Activated CD4-positive, alpha-beta memory T cell treated with anti-CD3 and anti-CD28 coated beads for 36 hours (primary cell): ENCODE data around the gene RPS6KA2. TPM values are rescaled to one million over a fixed set of nuclear protein-coding genes. Genes with fewer than 3 reads are reported as not detected.

Experiments
- CTCF ChIA-PET: fragments of 350-600 bp; sonication (Branson Sonifier 250); formaldehyde crosslinking; loops from one replicate; lab custom pipeline; 2021; ENCODE audit warnings: antibody characterized with exemption, inconsistent platforms; lab: Charles Lee
- POLR2A ChIA-PET: fragments of 350-600 bp; sonication (Branson Sonifier 250); formaldehyde crosslinking; loops from one replicate; lab custom pipeline; 2021; ENCODE audit warnings: antibody characterized with exemption; lab: Charles Lee
- DNase-seq: peaks from one replicate; pipeline ENCODE4 v3.0.0-alpha.2; 2020
- H3K27ac Mint-ChIP-seq: one replicate; pipeline ENCODE4 v1.8.0; 2021; ENCODE audit warnings: mixed read lengths
- H3K27me3 Mint-ChIP-seq: one replicate; pipeline ENCODE4 v1.8.0; 2021; ENCODE audit warnings: mixed read lengths
- H3K36me3 Mint-ChIP-seq: one replicate; pipeline ENCODE4 v1.8.0; 2021; ENCODE audit warnings: mixed read lengths
- H3K4me1 Mint-ChIP-seq: one replicate; pipeline ENCODE4 v1.8.0; 2021; ENCODE audit warnings: low read depth, mixed read lengths
- H3K4me3 Mint-ChIP-seq: one replicate; pipeline ENCODE4 v1.8.0; 2021; ENCODE audit warnings: mild to moderate bottlenecking, mixed read lengths
- H3K9me3 Mint-ChIP-seq: one replicate; pipeline ENCODE4 v1.8.0; 2021; ENCODE audit warnings: mixed read lengths
- intact Hi-C: fragments of 100-400 bp; cut with micrococcal nuclease; formaldehyde crosslinking; loops from one replicate; pipeline ENCODE4 v1.15.1; 2023
- total RNA-seq, 2 experiments: library from RNA; stranded (reverse); gene quantifications; one replicate each; pipeline ENCODE4 v1.2.3, GENCODE V29; 2021

RPS6KA2 gene
- total RNA-seq, 2 experiments from 2014 or later, result 7.7 to 7.9 TPM

GRCh38 chr6:166569206-166569605, 57.8 kb downstream of the RPS6KA2 start:
- Mint-ChIP-seq H3K4me3 (no peak overlapping the region), H3K27ac (no peak overlapping the region), H3K36me3 (no peaks in the 10 kb centered on the region), H3K27me3 (no peaks in the 10 kb centered on the region), H3K4me1 (no peaks in the 10 kb centered on the region), H3K9me3 (no peaks in the 10 kb centered on the region)
- CTCF ChIA-PET, result no interaction called here
- POLR2A ChIA-PET, result no interaction called here
- DNase-seq, result no peak
- intact Hi-C loops, result no loop called here

GRCh38 chr6:166567813-166568212, 59.2 kb downstream of the RPS6KA2 start:
- Mint-ChIP-seq H3K27me3 (no peaks in the 10 kb centered on the region), H3K9me3 (no peaks in the 10 kb centered on the region), H3K36me3 (no peaks in the 10 kb centered on the region), H3K4me1 (no peaks in the 10 kb centered on the region), H3K27ac (no peak overlapping the region), H3K4me3 (no peak overlapping the region)
- CTCF ChIA-PET, result no interaction called here
- intact Hi-C loops, result no loop called here
- DNase-seq, result no peak
- POLR2A ChIA-PET, result no interaction called here

- intact Hi-C loops, result no loop called here
Observed at GRCh38 chr6:166567107-166567506, 59.9 kb downstream of the RPS6KA2 start.

GRCh38 chr6:166566026-166567011, 60.7 kb downstream of the RPS6KA2 start:
- no peaks in the 10 kb centered on the region for H3K9me3 Mint-ChIP-seq
- no peaks in the 10 kb centered on the region for H3K4me1 Mint-ChIP-seq
- ChIA-PET POLR2A (no interaction called here), CTCF (no interaction called here)
- no peak for DNase-seq
- no peak overlapping the region for H3K4me3 Mint-ChIP-seq
- no peaks in the 10 kb centered on the region for H3K27me3 Mint-ChIP-seq
- no peak overlapping the region for H3K27ac Mint-ChIP-seq
- no peaks in the 10 kb centered on the region for H3K36me3 Mint-ChIP-seq
- intact Hi-C loops, result no loop called here

More at GRCh38 chr6:166567107-166567506, 59.9 kb downstream of the RPS6KA2 start:
- Mint-ChIP-seq H3K4me1 (no peaks in the 10 kb centered on the region), H3K27me3 (no peaks in the 10 kb centered on the region), H3K27ac (no peak overlapping the region), H3K4me3 (no peak overlapping the region), H3K9me3 (no peaks in the 10 kb centered on the region), H3K36me3 (no peaks in the 10 kb centered on the region)
- CTCF ChIA-PET, result no interaction called here
- DNase-seq, result no peak
- POLR2A ChIA-PET, result no interaction called here

- CTCF ChIA-PET, result no interaction called here
- intact Hi-C loops, result no loop called here
- peaks cover 4% of the 10 kb centered on the region for H3K9me3 Mint-ChIP-seq
Observed at GRCh38 chr6:166565084-166565967, 61.7 kb downstream of the RPS6KA2 start.

GRCh38 chr6:166563805-166564204, 63.2 kb downstream of the RPS6KA2 start:
- H3K4me1 Mint-ChIP-seq, result no peaks in the 10 kb centered on the region
- intact Hi-C loops, result no loop called here
- no peaks in the 10 kb centered on the region for H3K27me3 Mint-ChIP-seq
- no peak for DNase-seq
- H3K4me3 Mint-ChIP-seq, result no peak overlapping the region
- H3K27ac Mint-ChIP-seq, result no peak overlapping the region
- peaks cover 16% of the 10 kb centered on the region for H3K9me3 Mint-ChIP-seq
- H3K36me3 Mint-ChIP-seq, result peaks cover 3% of the 10 kb centered on the region
- CTCF ChIA-PET, result interaction anchor here (1.1 kb wide), 1 partner anchor 9 kb away, joined by 3 read pairs; no protein-coding TSS in a partner anchor
- POLR2A ChIA-PET, result no interaction called here

More at GRCh38 chr6:166565084-166565967, 61.7 kb downstream of the RPS6KA2 start:
- Mint-ChIP-seq H3K4me1 (no peaks in the 10 kb centered on the region), H3K4me3 (no peak overlapping the region), H3K36me3 (no peaks in the 10 kb centered on the region), H3K27me3 (no peaks in the 10 kb centered on the region), H3K27ac (no peak overlapping the region)
- POLR2A ChIA-PET, result no interaction called here
- DNase-seq, result no peak

GRCh38 chr6:166563200-166563599, 63.9 kb downstream of the RPS6KA2 start:
- no peaks in the 10 kb centered on the region for H3K4me1 Mint-ChIP-seq
- H3K36me3 Mint-ChIP-seq, result peaks cover 3% of the 10 kb centered on the region
- CTCF ChIA-PET, result interaction anchor here (1.1 kb wide), 1 partner anchor 9 kb away, joined by 3 read pairs; no protein-coding TSS in a partner anchor
- intact Hi-C loops, result no loop called here
- no peak overlapping the region for H3K4me3 Mint-ChIP-seq
- no peaks in the 10 kb centered on the region for H3K27me3 Mint-ChIP-seq
- no peak for DNase-seq
- POLR2A ChIA-PET, result no interaction called here
- H3K27ac Mint-ChIP-seq, result no peak overlapping the region
- H3K9me3 Mint-ChIP-seq, result peaks cover 16% of the 10 kb centered on the region

GRCh38 chr6:166562726-166563125, 64.3 kb downstream of the RPS6KA2 start:
- H3K4me3 Mint-ChIP-seq, result no peak overlapping the region
- no peak overlapping the region for H3K27ac Mint-ChIP-seq
- peaks cover 16% of the 10 kb centered on the region for H3K9me3 Mint-ChIP-seq
- CTCF ChIA-PET, result no interaction called here
- POLR2A ChIA-PET, result no interaction called here
- no peaks in the 10 kb centered on the region for H3K4me1 Mint-ChIP-seq
- intact Hi-C loops, result no loop called here
- peaks cover 3% of the 10 kb centered on the region for H3K36me3 Mint-ChIP-seq
- H3K27me3 Mint-ChIP-seq, result no peaks in the 10 kb centered on the region
- DNase-seq, result no peak

- intact Hi-C loops, result no loop called here
- peaks cover 3% of the 10 kb centered on the region for H3K27me3 Mint-ChIP-seq
Observed at GRCh38 chr6:166561771-166562359, 65.2 kb downstream of the RPS6KA2 start.

GRCh38 chr6:166560222-166560621, 66.8 kb downstream of the RPS6KA2 start:
- peaks cover 3% of the 10 kb centered on the region for H3K36me3 Mint-ChIP-seq
- POLR2A ChIA-PET, result no interaction called here
- intact Hi-C loops, result no loop called here

More at GRCh38 chr6:166561771-166562359, 65.2 kb downstream of the RPS6KA2 start:
- Mint-ChIP-seq H3K36me3 (peaks cover 3% of the 10 kb centered on the region), H3K4me3 (no peak overlapping the region), H3K27ac (no peak overlapping the region), H3K9me3 (peaks cover 16% of the 10 kb centered on the region), H3K4me1 (peaks cover 2% of the 10 kb centered on the region)
- DNase-seq, result no peak
- CTCF ChIA-PET, result no interaction called here
- POLR2A ChIA-PET, result no interaction called here

GRCh38 chr6:166559662-166560061, 67.4 kb downstream of the RPS6KA2 start:
- no peak overlapping the region for H3K27ac Mint-ChIP-seq
- H3K4me3 Mint-ChIP-seq, result no peak overlapping the region
- H3K36me3 Mint-ChIP-seq, result peaks cover 3% of the 10 kb centered on the region
- no peak for DNase-seq
- intact Hi-C loops, result no loop called here
- peaks cover 16% of the 10 kb centered on the region for H3K9me3 Mint-ChIP-seq
- POLR2A ChIA-PET, result no interaction called here
- H3K27me3 Mint-ChIP-seq, result peaks cover 3% of the 10 kb centered on the region
- peaks cover 2% of the 10 kb centered on the region for H3K4me1 Mint-ChIP-seq
- CTCF ChIA-PET, result no interaction called here

More at GRCh38 chr6:166560222-166560621, 66.8 kb downstream of the RPS6KA2 start:
- H3K4me3 Mint-ChIP-seq, result no peak overlapping the region
- DNase-seq, result no peak
- CTCF ChIA-PET, result no interaction called here
- peaks cover 3% of the 10 kb centered on the region for H3K27me3 Mint-ChIP-seq
- H3K9me3 Mint-ChIP-seq, result peaks cover 16% of the 10 kb centered on the region
- H3K27ac Mint-ChIP-seq, result no peak overlapping the region
- H3K4me1 Mint-ChIP-seq, result peaks cover 2% of the 10 kb centered on the region

GRCh38 chr6:166559211-166559610, 67.8 kb downstream of the RPS6KA2 start:
- peaks cover 3% of the 10 kb centered on the region for H3K36me3 Mint-ChIP-seq
- POLR2A ChIA-PET, result no interaction called here
- peaks cover 2% of the 10 kb centered on the region for H3K4me1 Mint-ChIP-seq
- H3K27ac Mint-ChIP-seq, result no peak overlapping the region
- peaks cover 3% of the 10 kb centered on the region for H3K27me3 Mint-ChIP-seq
- intact Hi-C loops, result no loop called here
- CTCF ChIA-PET, result no interaction called here
- peaks cover 16% of the 10 kb centered on the region for H3K9me3 Mint-ChIP-seq
- no peak for DNase-seq
- no peak overlapping the region for H3K4me3 Mint-ChIP-seq
